Measurements from ENCODE around the gene POLN.
"Not testable (repeated sequence)": the region's sequence is repeated elsewhere in the genome, so short reads cannot be mapped to it uniquely, and the experiment has no call there.

- TF ChIP-seq JUNB (IDR thresholded peaks at IDR 0.05; ENCODE audit: unreplicated experiment); CREB1 (CRISPR knock-in tag; IDR thresholded peaks at IDR 0.05; ENCODE audit: low read depth); REST (IDR thresholded peaks at IDR 0.05; ENCODE audit: unreplicated experiment); CTCF (conservative IDR thresholded peaks at IDR 0.05; ENCODE audit: low read depth in 2 of 2); EZH2 (IDR thresholded peaks at IDR 0.05; ENCODE audit: low read depth, unreplicated experiment); EZH2phosphoT487 (IDR thresholded peaks at IDR 0.05; ENCODE audit: unreplicated experiment); ZNF331 (CRISPR knock-in tag; IDR thresholded peaks at IDR 0.05; ENCODE audit: low read depth); STAT1 (IDR thresholded peaks at IDR 0.05; ENCODE audit: unreplicated experiment): not testable (repeated sequence)
- TF ChIP-seq POLR2AphosphoS5 (IDR thresholded peaks at IDR 0.05; ENCODE audit: low read depth) (0 out of 2 replicates have a peak, but pooled peaks have one; percentile 6), NANOG (IDR thresholded peaks at IDR 0.05; ENCODE audit: borderline replicate concordance) (peak; percentile 62; the same call in 1 of the 2 replicates)
- TF ChIP-seq, protein P1, sequence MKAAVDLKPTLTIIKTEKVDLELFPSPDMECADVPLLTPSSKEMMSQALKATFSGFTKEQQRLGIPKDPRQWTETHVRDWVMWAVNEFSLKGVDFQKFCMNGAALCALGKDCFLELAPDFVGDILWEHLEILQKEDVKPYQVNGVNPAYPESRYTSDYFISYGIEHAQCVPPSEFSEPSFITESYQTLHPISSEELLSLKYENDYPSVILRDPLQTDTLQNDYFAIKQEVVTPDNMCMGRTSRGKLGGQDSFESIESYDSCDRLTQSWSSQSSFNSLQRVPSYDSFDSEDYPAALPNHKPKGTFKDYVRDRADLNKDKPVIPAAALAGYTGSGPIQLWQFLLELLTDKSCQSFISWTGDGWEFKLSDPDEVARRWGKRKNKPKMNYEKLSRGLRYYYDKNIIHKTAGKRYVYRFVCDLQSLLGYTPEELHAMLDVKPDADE (IDR thresholded peaks at IDR 0.05), result not testable (repeated sequence)
- TF ChIP-seq, protein P2, sequence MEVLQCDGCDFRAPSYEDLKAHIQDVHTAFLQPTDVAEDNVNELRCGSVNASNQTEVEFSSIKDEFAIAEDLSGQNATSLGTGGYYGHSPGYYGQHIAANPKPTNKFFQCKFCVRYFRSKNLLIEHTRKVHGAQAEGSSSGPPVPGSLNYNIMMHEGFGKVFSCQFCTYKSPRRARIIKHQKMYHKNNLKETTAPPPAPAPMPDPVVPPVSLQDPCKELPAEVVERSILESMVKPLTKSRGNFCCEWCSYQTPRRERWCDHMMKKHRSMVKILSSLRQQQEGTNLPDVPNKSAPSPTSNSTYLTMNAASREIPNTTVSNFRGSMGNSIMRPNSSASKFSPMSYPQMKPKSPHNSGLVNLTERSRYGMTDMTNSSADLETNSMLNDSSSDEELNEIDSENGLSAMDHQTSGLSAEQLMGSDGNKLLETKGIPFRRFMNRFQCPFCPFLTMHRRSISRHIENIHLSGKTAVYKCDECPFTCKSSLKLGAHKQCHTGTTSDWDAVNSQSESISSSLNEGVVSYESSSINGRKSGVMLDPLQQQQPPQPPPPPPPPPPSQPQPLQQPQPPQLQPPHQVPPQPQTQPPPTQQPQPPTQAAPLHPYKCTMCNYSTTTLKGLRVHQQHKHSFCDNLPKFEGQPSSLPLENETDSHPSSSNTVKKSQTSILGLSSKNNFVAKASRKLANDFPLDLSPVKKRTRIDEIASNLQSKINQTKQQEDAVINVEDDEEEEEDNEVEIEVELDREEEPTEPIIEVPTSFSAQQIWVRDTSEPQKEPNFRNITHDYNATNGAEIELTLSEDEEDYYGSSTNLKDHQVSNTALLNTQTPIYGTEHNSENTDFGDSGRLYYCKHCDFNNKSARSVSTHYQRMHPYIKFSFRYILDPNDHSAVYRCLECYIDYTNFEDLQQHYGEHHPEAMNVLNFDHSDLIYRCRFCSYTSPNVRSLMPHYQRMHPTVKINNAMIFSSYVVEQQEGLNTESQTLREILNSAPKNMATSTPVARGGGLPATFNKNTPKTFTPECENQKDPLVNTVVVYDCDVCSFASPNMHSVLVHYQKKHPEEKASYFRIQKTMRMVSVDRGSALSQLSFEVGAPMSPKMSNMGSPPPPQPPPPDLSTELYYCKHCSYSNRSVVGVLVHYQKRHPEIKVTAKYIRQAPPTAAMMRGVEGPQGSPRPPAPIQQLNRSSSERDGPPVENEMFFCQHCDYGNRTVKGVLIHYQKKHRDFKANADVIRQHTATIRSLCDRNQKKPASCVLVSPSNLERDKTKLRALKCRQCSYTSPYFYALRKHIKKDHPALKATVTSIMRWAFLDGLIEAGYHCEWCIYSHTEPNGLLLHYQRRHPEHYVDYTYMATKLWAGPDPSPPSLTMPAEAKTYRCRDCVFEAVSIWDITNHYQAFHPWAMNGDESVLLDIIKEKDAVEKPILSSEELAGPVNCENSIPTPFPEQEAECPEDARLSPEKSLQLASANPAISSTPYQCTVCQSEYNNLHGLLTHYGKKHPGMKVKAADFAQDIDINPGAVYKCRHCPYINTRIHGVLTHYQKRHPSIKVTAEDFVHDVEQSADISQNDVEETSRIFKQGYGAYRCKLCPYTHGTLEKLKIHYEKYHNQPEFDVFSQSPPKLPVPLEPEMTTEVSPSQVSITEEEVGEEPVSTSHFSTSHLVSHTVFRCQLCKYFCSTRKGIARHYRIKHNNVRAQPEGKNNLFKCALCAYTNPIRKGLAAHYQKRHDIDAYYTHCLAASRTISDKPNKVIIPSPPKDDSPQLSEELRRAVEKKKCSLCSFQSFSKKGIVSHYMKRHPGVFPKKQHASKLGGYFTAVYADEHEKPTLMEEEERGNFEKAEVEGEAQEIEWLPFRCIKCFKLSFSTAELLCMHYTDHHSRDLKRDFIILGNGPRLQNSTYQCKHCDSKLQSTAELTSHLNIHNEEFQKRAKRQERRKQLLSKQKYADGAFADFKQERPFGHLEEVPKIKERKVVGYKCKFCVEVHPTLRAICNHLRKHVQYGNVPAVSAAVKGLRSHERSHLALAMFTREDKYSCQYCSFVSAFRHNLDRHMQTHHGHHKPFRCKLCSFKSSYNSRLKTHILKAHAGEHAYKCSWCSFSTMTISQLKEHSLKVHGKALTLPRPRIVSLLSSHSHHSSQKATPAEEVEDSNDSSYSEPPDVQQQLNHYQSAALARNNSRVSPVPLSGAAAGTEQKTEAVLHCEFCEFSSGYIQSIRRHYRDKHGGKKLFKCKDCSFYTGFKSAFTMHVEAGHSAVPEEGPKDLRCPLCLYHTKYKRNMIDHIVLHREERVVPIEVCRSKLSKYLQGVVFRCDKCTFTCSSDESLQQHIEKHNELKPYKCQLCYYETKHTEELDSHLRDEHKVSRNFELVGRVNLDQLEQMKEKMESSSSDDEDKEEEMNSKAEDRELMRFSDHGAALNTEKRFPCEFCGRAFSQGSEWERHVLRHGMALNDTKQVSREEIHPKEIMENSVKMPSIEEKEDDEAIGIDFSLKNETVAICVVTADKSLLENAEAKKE (CRISPR knock-in tag; IDR thresholded peaks at IDR 0.05), result peak; percentile 90
Observed at GRCh38 chr4:2221378-2221777, 20.5 kb downstream of the POLN start.
